Keratinocyte (primary cell): ENCODE measurements around the gene EFNA1.

Source experiments
- EZH2 ChIP-seq: IDR thresholded peaks from one replicate; pipeline ENCODE4 v1.6.1; 2012; ENCODE audit warnings: inconsistent platforms, mild to moderate bottlenecking, low read length, moderate library complexity
- TF ChIP-seq, protein P1 (sequence below), 3 experiments: IDR thresholded peaks in 1 of 3; conservative IDR thresholded peaks in 1 of 3; optimal IDR thresholded peaks in 1 of 3; 2 replicates in 2 of 3; 3 replicates in 1 of 3; pipeline versions ENCODE3 to v1.5.1; 2011; ENCODE audit warnings: low read length in 3 of 3, mild to moderate bottlenecking in 3 of 3, moderate library complexity in 2 of 3, control low read depth in 1 of 3, inconsistent platforms in 1 of 3; ENCODE audit not compliant: insufficient read depth in 2 of 3; ENCODE audit errors: extremely low read depth in 1 of 3

DNA sequence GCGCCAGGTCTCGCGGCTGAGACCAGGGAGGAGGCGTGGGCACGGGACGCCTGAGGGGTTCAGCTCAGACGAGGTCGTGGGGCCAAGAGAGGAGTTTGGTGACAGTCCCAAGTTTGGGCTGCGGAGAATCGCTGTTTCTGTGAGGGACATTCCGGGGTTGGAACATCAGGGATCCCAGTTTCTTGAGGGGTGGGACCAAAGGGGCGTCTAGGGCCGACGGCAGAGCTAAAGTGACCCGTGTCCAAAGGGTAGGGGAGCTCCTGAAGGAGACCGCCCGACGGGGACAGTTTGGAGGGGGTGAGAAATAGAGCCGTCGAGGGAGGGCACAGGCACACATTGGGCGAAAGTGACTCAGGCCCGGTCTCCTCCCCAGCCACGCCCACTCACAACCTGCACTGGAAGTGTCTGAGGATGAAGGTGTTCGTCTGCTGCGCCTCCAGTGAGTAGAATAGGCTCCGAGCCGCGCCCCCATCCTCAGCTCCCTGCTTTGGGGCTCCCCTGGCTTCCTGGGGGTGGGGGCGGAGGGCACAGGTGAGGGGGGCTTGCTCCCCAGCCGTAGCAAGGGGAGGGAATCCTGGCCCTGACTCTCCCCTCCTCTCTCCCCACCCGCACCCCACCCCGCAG is 42.1 kb upstream of the EFNA1 start:
- TF ChIP-seq, protein P1, sequence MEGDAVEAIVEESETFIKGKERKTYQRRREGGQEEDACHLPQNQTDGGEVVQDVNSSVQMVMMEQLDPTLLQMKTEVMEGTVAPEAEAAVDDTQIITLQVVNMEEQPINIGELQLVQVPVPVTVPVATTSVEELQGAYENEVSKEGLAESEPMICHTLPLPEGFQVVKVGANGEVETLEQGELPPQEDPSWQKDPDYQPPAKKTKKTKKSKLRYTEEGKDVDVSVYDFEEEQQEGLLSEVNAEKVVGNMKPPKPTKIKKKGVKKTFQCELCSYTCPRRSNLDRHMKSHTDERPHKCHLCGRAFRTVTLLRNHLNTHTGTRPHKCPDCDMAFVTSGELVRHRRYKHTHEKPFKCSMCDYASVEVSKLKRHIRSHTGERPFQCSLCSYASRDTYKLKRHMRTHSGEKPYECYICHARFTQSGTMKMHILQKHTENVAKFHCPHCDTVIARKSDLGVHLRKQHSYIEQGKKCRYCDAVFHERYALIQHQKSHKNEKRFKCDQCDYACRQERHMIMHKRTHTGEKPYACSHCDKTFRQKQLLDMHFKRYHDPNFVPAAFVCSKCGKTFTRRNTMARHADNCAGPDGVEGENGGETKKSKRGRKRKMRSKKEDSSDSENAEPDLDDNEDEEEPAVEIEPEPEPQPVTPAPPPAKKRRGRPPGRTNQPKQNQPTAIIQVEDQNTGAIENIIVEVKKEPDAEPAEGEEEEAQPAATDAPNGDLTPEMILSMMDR (optimal IDR thresholded peaks at IDR 0.05 in 1 of 3, IDR thresholded peaks at IDR 0.05 in 1 of 3, conservative IDR thresholded peaks at IDR 0.05 in 1 of 3; ENCODE audit: extremely low read depth in 1 of 3, insufficient read depth in 2 of 3, low read length in 3 of 3): no peak
- no peak for TF ChIP-seq EZH2
